Large intestine (tissue), 3 donors: ENCODE data around the gene ELOVL5. TPM values are rescaled to one million over a fixed set of nuclear protein-coding genes. Genes with fewer than 3 reads are reported as not detected.

Experiments used
- DNase-seq, 2 donors: peaks; one replicate each; pipeline versions ENCODE4 v3.0.0 to v3.0.0-alpha.2; 2013
- H3K27ac ChIP-seq: one replicate; pipeline ENCODE4 v1.5.1; 2013; ENCODE audit warnings: low read length
- H3K27me3 ChIP-seq: 2 replicates; pipeline ENCODE4 v1.6.1; 2013; ENCODE audit warnings: low read length; ENCODE audit not compliant: control insufficient read depth, insufficient read depth
- H3K36me3 ChIP-seq: 2 replicates; pipeline ENCODE4 v1.6.1; 2013; ENCODE audit warnings: low read length; ENCODE audit not compliant: control insufficient read depth, insufficient read depth
- H3K4me1 ChIP-seq: one replicate; pipeline ENCODE4 v1.6.1; 2013; ENCODE audit warnings: low read length; ENCODE audit not compliant: control insufficient read depth, insufficient read depth
- H3K4me3 ChIP-seq: one replicate; pipeline ENCODE4 v1.5.1; 2013; ENCODE audit warnings: low read length
- H3K9me3 ChIP-seq: one replicate; pipeline ENCODE4 v1.6.1; 2013; ENCODE audit warnings: mild to moderate bottlenecking, low read depth, low read length, moderate library complexity; ENCODE audit not compliant: control insufficient read depth
- WGBS: methylation state at CpG from one replicate; pipeline ENCODE4 v1.1.5; 2013; ENCODE audit warnings: low lambda C conversion rate; ENCODE audit not compliant: insufficient coverage; 5-methylcytosine and 5-hydroxymethylcytosine counted together
- polyA plus RNA-seq: library from polyadenylated mRNA; unstranded; fragments of 120-200 nt; gene quantifications from one replicate; pipeline ENCODE4 v1.2.1, GENCODE V29; 2013

ELOVL5 gene
- polyA plus RNA-seq, 1 donor = 40.1 TPM

- no peak for DNase-seq
- Histone ChIP-seq H3K27me3 (no peaks in the 10 kb centered on the region), H3K4me3 (no peak overlapping the region), H3K9me3 (no peaks in the 10 kb centered on the region), H3K36me3 (peaks cover 12% of the 10 kb centered on the region), H3K4me1 (peaks cover 12% of the 10 kb centered on the region), H3K27ac (no peak overlapping the region)
- WGBS = 86% methylated on average over 1 of the region's 11 CpGs
Observed at GRCh38 chr6:53259860-53260580, 88.7 kb downstream of the ELOVL5 start.

DNA sequence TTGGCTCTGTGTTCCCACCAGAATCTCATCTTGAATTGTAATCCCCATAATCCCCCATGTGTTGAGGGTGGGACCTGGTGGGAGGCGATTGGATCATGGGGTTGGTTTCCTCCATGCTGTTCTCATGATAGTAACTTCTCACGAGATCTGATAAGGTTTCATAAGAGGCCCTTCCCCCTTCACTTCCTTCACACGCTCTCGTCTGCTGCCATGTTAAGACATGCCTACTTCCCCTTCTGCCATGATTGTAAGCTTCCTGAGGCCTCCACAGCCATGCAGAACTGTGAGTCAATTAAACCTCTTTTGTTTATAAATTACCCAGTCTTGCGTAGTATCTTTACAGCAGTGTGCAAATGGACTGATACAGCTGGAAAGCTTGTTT is 90.0 kb downstream of the ELOVL5 start:
- Histone ChIP-seq H3K27ac (no peak overlapping the region), H3K9me3 (no peaks in the 10 kb centered on the region), H3K4me3 (no peak overlapping the region), H3K4me1 (peaks cover 1% of the 10 kb centered on the region), H3K36me3 (peaks cover 12% of the 10 kb centered on the region), H3K27me3 (no peaks in the 10 kb centered on the region)
- 80% methylated on average over 1 of the region's 5 CpGs for WGBS
- no peak for DNase-seq

- WGBS = no CpG with 5 or more reads among the region's 2 CpGs
- no peaks in the 10 kb centered on the region for H3K4me1 ChIP-seq
- H3K36me3 ChIP-seq = peaks cover 12% of the 10 kb centered on the region
- no peaks in the 10 kb centered on the region for H3K27me3 ChIP-seq
- no peak overlapping the region for H3K27ac ChIP-seq
- H3K4me3 ChIP-seq = no peak overlapping the region
- no peaks in the 10 kb centered on the region for H3K9me3 ChIP-seq
- no peak for DNase-seq
Observed at GRCh38 chr6:53258076-53258773, 90.5 kb downstream of the ELOVL5 start.

GRCh38 chr6:53257533-53257932 is 91.2 kb downstream of the ELOVL5 start:
- no peaks in the 10 kb centered on the region for H3K4me1 ChIP-seq
- H3K36me3 ChIP-seq = peaks cover 12% of the 10 kb centered on the region
- no CpG with 5 or more reads among the region's 2 CpGs for WGBS
- no peak overlapping the region for H3K27ac ChIP-seq
- no peaks in the 10 kb centered on the region for H3K9me3 ChIP-seq
- no peaks in the 10 kb centered on the region for H3K27me3 ChIP-seq
- no peak overlapping the region for H3K4me3 ChIP-seq
- DNase-seq = no peak

DNA sequence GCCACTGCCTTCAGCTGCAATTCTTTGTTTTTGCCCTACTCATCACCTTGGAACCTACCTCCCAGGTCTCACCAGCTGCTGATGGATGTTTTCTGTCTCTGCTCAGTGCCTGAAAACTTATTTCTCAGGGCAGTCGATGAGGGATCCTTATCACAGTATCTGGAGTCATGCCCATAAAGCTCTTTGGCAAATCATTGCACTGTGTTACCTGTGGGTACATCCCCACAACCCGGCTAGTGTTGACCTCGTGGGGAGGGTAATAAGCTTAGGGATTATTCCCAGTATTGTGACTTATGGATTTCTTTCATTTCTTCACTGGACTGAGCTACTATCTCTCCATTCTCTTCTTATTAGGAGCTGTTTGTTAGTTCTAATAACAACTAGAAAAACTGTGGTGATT is 91.7 kb downstream of the ELOVL5 start:
- DNase-seq = no peak
- H3K9me3 ChIP-seq = no peaks in the 10 kb centered on the region
- no peaks in the 10 kb centered on the region for H3K4me1 ChIP-seq
- H3K4me3 ChIP-seq = no peak overlapping the region
- no peaks in the 10 kb centered on the region for H3K27me3 ChIP-seq
- peaks cover 12% of the 10 kb centered on the region for H3K36me3 ChIP-seq
- H3K27ac ChIP-seq = no peak overlapping the region
- no CpG with 5 or more reads among the region's 3 CpGs for WGBS

DNA sequence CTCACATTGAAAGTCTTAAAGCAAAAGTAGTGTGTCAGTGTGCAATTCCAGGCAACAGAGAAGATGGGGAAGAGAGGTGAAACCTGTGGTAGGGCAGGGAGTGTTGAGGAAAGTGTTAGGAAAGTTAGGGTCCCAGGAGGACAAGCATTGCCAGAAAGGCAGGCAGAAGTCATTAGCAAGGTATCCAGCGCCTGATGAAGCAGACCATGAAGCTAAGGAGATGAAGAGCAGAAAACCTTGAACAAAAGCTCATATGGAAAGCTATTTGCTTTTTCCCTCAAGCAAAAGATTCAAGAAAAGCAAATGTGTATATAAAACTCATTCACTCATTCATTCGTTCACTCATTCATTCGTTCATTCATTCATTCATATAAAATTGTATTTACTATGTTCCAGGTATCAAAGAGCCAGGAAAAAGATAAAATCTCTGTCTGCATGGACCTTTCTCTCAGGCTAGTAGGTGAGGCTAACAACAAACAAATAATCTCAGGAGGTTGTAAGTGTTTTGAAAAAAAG is 96.5 kb downstream of the ELOVL5 start:
- Histone ChIP-seq H3K9me3 (no peaks in the 10 kb centered on the region), H3K27me3 (no peaks in the 10 kb centered on the region), H3K4me1 (peaks cover 3% of the 10 kb centered on the region), H3K36me3 (no peaks in the 10 kb centered on the region), H3K4me3 (no peak overlapping the region), H3K27ac (no peak overlapping the region)
- 100% methylated on average over 1 of the region's 3 CpGs for WGBS
- DNase-seq = no peak

GRCh38 chr6:53251033-53251672 is 97.6 kb downstream of the ELOVL5 start:
- Histone ChIP-seq H3K36me3 (no peaks in the 10 kb centered on the region), H3K27me3 (no peaks in the 10 kb centered on the region), H3K27ac (no peak overlapping the region), H3K4me3 (no peak overlapping the region), H3K9me3 (no peaks in the 10 kb centered on the region), H3K4me1 (peaks cover 14% of the 10 kb centered on the region)
- 75% methylated on average over 2 of the region's 3 CpGs for WGBS
- DNase-seq = no peak

DNA sequence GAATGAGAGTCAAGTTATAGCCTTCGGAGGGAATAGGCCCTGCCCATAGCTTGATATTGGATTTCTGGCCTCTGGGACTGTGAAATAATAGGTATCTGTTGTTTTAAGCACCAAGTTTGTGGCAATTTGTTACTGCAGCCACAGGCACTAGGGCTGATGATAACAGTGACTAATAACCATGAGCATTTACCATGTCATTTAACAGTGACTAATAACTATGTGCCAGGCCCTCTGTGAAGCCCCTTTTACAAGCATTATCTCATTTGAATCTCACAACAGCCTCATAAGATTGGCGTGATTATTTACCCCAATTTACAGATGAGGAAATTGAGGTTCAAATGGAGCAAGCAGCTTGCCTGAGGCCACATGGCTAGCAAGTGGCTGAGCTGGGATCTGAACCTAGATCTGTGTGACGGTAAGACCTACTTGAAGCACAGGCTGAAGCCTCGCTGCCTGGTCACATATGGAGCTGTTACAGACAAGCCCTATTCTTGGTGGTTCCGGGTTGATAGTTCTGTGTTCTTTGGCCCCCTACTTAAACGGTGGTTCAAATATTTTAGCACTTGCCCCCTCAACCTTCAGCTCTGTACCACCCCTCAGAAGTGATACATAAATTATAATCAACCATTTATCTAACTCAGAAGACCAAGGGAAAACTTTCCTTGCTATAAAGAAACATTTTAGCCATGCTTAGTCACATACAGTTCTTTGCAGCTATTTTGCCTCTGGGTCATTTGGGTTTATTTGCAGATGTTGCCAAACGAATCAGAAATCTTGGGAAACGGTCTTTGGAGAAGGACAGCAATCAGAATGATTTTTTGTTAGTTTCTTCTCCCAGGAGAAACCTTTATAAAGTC is 98.3 kb downstream of the ELOVL5 start:
- Histone ChIP-seq H3K4me3 (no peak overlapping the region), H3K27me3 (no peaks in the 10 kb centered on the region), H3K36me3 (no peaks in the 10 kb centered on the region), H3K9me3 (no peaks in the 10 kb centered on the region), H3K27ac (no peak overlapping the region), H3K4me1 (peaks cover 14% of the 10 kb centered on the region)
- WGBS = 68% methylated on average over 3 of the region's 8 CpGs
- DNase-seq = no peak

DNA sequence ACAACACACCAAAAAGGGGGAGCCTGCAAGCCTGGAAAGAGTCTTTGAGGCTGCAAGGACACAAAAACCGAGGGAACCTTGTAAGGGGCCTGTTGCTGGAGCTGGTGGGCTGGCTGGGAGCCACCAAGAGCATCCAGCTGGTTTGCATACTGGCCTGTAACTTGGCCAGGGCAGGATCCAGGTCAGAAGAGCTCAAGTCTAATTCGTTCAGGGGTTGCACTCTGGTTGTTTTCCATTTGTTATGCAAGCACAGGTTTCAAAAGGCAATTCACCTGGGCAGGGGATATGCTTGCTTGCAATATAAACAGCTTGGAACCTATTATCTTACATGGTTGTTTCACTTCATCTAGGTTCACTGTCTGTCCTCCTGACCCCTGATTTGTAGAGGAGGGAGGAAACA is 101.8 kb downstream of the ELOVL5 start:
- no peaks in the 10 kb centered on the region for H3K27me3 ChIP-seq
- no CpG with 5 or more reads among the region's 2 CpGs for WGBS
- no peak overlapping the region for H3K4me3 ChIP-seq
- peak; percentile 16 to 45 for DNase-seq
- H3K4me1 ChIP-seq = peaks cover 14% of the 10 kb centered on the region
- no peak overlapping the region for H3K27ac ChIP-seq
- H3K9me3 ChIP-seq = no peaks in the 10 kb centered on the region
- no peaks in the 10 kb centered on the region for H3K36me3 ChIP-seq

- WGBS = no CpG with 5 or more reads among the region's 5 CpGs
- Histone ChIP-seq H3K4me3 (no peak overlapping the region), H3K4me1 (peaks cover 14% of the 10 kb centered on the region), H3K27me3 (no peaks in the 10 kb centered on the region), H3K36me3 (no peaks in the 10 kb centered on the region), H3K27ac (no peak overlapping the region), H3K9me3 (no peaks in the 10 kb centered on the region)
- no peak for DNase-seq
Observed at GRCh38 chr6:53244958-53245357, 103.8 kb downstream of the ELOVL5 start.
